GM21825 (cell line): ENCODE measurements around the gene RPL9.
"Not testable (repeated sequence)": the region's sequence is repeated elsewhere in the genome, so short reads cannot be mapped to it uniquely, and the experiment has no call there.

ENCODE experiments used
- ATAC-seq: cut with Tn5 transposase; IDR thresholded peaks from one replicate; pipeline ENCODE4 v1.9.1; 2021; ENCODE audit warnings: mild to moderate bottlenecking, moderate library complexity; ENCODE audit not compliant: unreplicated experiment

The RPL9 gene

GRCh38 chr4:39467464-39467863 is 8.7 kb upstream of the RPL9 start:
- no peak for ATAC-seq

- no peak for ATAC-seq
These were observed 8.0 kb upstream of the RPL9 start for GRCh38 chr4:39466747-39467146.

- ATAC-seq: no peak
These were observed 6.3 kb upstream of the RPL9 start for GRCh38 chr4:39464886-39465501.

- not testable (repeated sequence) for ATAC-seq
These were observed 589 bp downstream of the RPL9 start for GRCh38 chr4:39458161-39458504.

- ATAC-seq: no peak
These were observed 1.6 kb downstream of the RPL9 start for GRCh38 chr4:39456946-39457763.

- no peak for ATAC-seq
These were observed 3.2 kb downstream of the RPL9 start for GRCh38 chr4:39455486-39455885.

GRCh38 chr4:39453738-39454137 is 5.0 kb downstream of the RPL9 start:
- ATAC-seq: no peak

GRCh38 chr4:39452860-39453587 is 5.7 kb downstream of the RPL9 start:
- ATAC-seq: no peak

GRCh38 chr4:39452153-39452859 is 6.4 kb downstream of the RPL9 start:
- no peak for ATAC-seq

- ATAC-seq: no peak
These were observed 7.2 kb downstream of the RPL9 start for GRCh38 chr4:39451423-39452023.

GRCh38 chr4:39450618-39451017 is 8.1 kb downstream of the RPL9 start:
- no peak for ATAC-seq

- peak; percentile 86 for ATAC-seq
These were observed 11.7 kb downstream of the RPL9 start for GRCh38 chr4:39446842-39447573.

GRCh38 chr4:39446483-39446841 is 12.3 kb downstream of the RPL9 start:
- no peak for ATAC-seq

GRCh38 chr4:39442998-39443397 is 15.7 kb downstream of the RPL9 start:
- ATAC-seq: no peak

- no peak for ATAC-seq
These were observed 17.1 kb downstream of the RPL9 start for GRCh38 chr4:39441593-39441992.

- ATAC-seq: no peak
These were observed 22.8 kb downstream of the RPL9 start for GRCh38 chr4:39435659-39436563.

GRCh38 chr4:39433878-39434492 is 24.7 kb downstream of the RPL9 start:
- no peak for ATAC-seq

GRCh38 chr4:39429476-39430334 is 29.0 kb downstream of the RPL9 start:
- ATAC-seq: no peak
